Measurements from ENCODE around the gene TMEM119. TPM values are rescaled to one million over a fixed set of nuclear protein-coding genes. Genes with fewer than 3 reads are reported as not detected.
A peak's percentile ranks its signal among the peaks of the same experiment; 100 is the strongest.

TMEM119 gene
- total and polyA plus RNA-seq, 2 of the 4 experiments (the other 2 are of a cell fraction): 8.1 to 9.2 TPM

GRCh38 chr12:108551535-108551934 is 46.3 kb downstream of the TMEM119 start:
- no TSS peak for BruUV-seq (replicated peaks)
- Histone ChIP-seq H4K20me1 (ENCODE audit: insufficient read depth, low read length) (peaks cover 45% of the 10 kb centered on the region), H3K14ac (replicated peaks; ENCODE audit: low read depth, low read length) (no peak overlapping the region), H3K36me3 (ENCODE audit: control insufficient read depth, insufficient read depth, low read length) (peaks cover 14% of the 10 kb centered on the region), H2BK5ac (ENCODE audit: low read depth, low read length, poor library complexity, severe bottlenecking) (no peak overlapping the region), H2AFZ (replicated peaks; ENCODE audit: low read length, poor library complexity) (no peak overlapping the region), H4K5ac (ENCODE audit: low read depth, low read length) (no peak overlapping the region), H3K9me3 (ENCODE audit: control insufficient read depth, insufficient read depth, low read length) (no peaks in the 10 kb centered on the region), H2AK9ac (replicated peaks; ENCODE audit: low read depth, low read length, poor library complexity) (no peak overlapping the region), H3K9me1 (ENCODE audit: insufficient read depth, low read length) (no peaks in the 10 kb centered on the region), H3K79me1 (ENCODE audit: low read depth in 1 of 2, low read length in 2 of 2) (peaks cover 13 to 40% of the 10 kb centered on the region in 2 experiments), H4K8ac (ENCODE audit: low read depth in 2 of 2, low read length in 2 of 2) (no peak overlapping the region), H2BK20ac (ENCODE audit: low read depth, low read length) (no peak overlapping the region), H3K4me3 (ENCODE audit: insufficient read depth, low read depth, low read length) (no peak overlapping the region), H2BK15ac (ENCODE audit: low read depth, low read length) (no peak overlapping the region), H3K56ac (ENCODE audit: extremely low read depth, insufficient read depth, low read length) (no peak overlapping the region), H2BK120ac (ENCODE audit: low read depth, low read length) (no peak overlapping the region), H3K27me3 (ENCODE audit: control insufficient read depth, insufficient read depth, low read length) (no peaks in the 10 kb centered on the region), H3K18ac (ENCODE audit: low read depth, low read length) (no peak overlapping the region), H4K91ac (ENCODE audit: insufficient read depth, low read depth, low read length) (no peak overlapping the region), H2AK5ac (ENCODE audit: low read depth, low read length) (no peak overlapping the region), H3K4me2 (ENCODE audit: low read depth, low read length) (peak overlapping the region; percentile 36; the same call in 1 of the 2 replicates), H3K27ac (ENCODE audit: insufficient read depth, low read length) (no peak overlapping the region), H3K9ac (ENCODE audit: low read depth, low read length) (no peak overlapping the region), H3K4ac (ENCODE audit: low read depth, low read length) (no peak overlapping the region), H3K4me1 (ENCODE audit: control insufficient read depth, insufficient read depth, low read length) (no peaks in the 10 kb centered on the region), H3K23ac (ENCODE audit: low read depth, low read length) (no peak overlapping the region)
- dilution Hi-C loops (cut with HindIII; ENCODE audit: low sequenced_read_pairs, unreplicated experiment): no loop called here
- DNase-seq (peak; percentile 65), ATAC-seq (ENCODE audit: low read depth) (peak; percentile 68)
- CTCF ChIA-PET: no interaction called here
- in situ Hi-C loops (cut with MboI; ENCODE audit: low sequenced_read_pairs): no loop called here
- POLR2A ChIA-PET (ENCODE audit: unreplicated experiment): no interaction called here
- WGBS, 2 experiments (ENCODE audit: extremely low coverage in 2 of 2, insufficient read length in 1 of 2): no CpG with 5 or more reads among the region's 5 CpGs
- intact Hi-C loops (cut with micrococcal nuclease): no loop called here
- TF ChIP-seq RAD21 (IDR thresholded peaks at IDR 0.05; ENCODE audit: low read length) (no peak), CEBPB (IDR thresholded peaks at IDR 0.05; ENCODE audit: low read depth, low read length) (no peak), BHLHE40 (IDR thresholded peaks at IDR 0.05; ENCODE audit: low read depth, low read length) (peak; percentile 49; the same call in 1 of the 2 replicates), ELK1 (IDR thresholded peaks at IDR 0.05; ENCODE audit: borderline replicate concordance, low read depth, low read length) (no peak)

Data from IMR-90 (cell line).